Memory B cell (primary cell): ENCODE results near the gene GFRA4.

Experiments used
- ATAC-seq: fragments of 150-1000 bp; cut with Tn5 transposase; 2 replicates; pipeline ENCODE4 v1.10.0; 2021; ENCODE audit warnings: low read depth, mild to moderate bottlenecking, moderate library complexity
- DNase-seq, 2 donors: peaks; one replicate each; pipeline ENCODE4 v3.0.0; 2022; ENCODE audit warnings: low spot score in 2 of 2
- H3K27ac Mint-ChIP-seq: one replicate; pipeline ENCODE4 v1.8.0; 2022; ENCODE audit warnings: mild to moderate bottlenecking, moderate library complexity, mixed read lengths
- H3K27me3 Mint-ChIP-seq: one replicate; pipeline ENCODE4 v1.8.0; 2022; ENCODE audit warnings: mixed read lengths
- H3K36me3 Mint-ChIP-seq: one replicate; pipeline ENCODE4 v1.8.0; 2022; ENCODE audit warnings: mild to moderate bottlenecking, mixed read lengths
- H3K4me1 Mint-ChIP-seq: one replicate; pipeline ENCODE4 v1.8.0; 2022; ENCODE audit warnings: mixed read lengths
- H3K4me3 Mint-ChIP-seq: one replicate; pipeline ENCODE4 v1.8.0; 2022; ENCODE audit warnings: mild to moderate bottlenecking, moderate library complexity, mixed read lengths
- H3K9me3 Mint-ChIP-seq: one replicate; pipeline ENCODE4 v1.8.0; 2022; ENCODE audit warnings: mixed read lengths

Gene GFRA4

DNA sequence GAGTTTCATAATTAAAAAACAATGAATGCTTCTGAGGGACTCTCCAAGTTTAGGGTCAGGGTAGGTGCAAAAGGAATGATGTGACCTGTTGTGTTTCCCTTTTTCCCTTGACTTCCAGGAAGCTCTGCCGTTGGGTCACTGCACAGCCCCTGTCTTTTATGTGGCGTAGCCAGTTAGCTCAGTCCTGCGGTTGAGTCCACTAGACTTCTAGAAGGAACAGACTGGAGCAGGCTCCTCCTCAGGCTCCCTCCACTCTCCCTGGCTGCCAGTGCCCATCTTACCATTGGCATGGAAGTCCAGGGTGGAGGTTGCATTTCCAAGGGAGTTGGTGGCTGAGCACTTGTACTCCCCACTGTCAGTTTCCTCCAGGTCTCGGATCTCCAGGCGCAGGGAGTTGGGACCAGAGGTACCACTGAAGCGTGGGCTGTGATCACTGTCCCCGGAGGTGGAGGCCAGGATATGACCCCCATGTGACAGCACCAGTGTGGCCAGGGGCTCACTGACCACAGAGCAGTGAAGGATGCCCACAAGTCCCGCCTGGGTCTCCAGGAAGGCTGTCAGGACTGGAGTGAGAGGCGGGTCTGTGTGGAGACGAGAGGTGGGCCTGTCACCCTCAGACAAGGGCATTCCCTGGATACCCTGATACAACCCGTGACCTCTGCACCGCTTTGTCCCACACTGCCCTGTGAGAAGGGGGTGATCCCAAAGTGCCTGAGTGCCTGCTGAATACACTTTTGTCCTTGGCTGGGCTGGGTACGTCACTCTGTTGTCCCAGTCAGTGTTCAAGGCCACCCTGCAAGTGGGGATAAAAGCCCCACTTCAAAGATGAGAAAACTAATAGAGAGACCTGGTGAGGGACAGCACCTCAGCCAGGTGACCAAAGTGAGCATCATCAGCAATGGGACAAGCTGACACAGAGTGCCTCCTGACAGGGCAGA, 38.1 kb upstream of the GFRA4 start:
- Mint-ChIP-seq H3K4me3 (no peak overlapping the region), H3K9me3 (no peaks in the 10 kb centered on the region), H3K4me1 (no peaks in the 10 kb centered on the region), H3K27ac (no peak overlapping the region), H3K36me3 (no peaks in the 10 kb centered on the region), H3K27me3 (peaks cover 8% of the 10 kb centered on the region)
- no peak for DNase-seq
- no peak for ATAC-seq

- no peak for DNase-seq
- ATAC-seq, result no peak
- H3K4me3 Mint-ChIP-seq, result no peak overlapping the region
- no peaks in the 10 kb centered on the region for H3K9me3 Mint-ChIP-seq
- H3K27me3 Mint-ChIP-seq, result peaks cover 4% of the 10 kb centered on the region
- H3K27ac Mint-ChIP-seq, result no peak overlapping the region
- no peaks in the 10 kb centered on the region for H3K4me1 Mint-ChIP-seq
- H3K36me3 Mint-ChIP-seq, result no peaks in the 10 kb centered on the region
Observed at GRCh38 chr20:3699037-3699436, 35.8 kb upstream of the GFRA4 start.

- H3K9me3 Mint-ChIP-seq, result no peaks in the 10 kb centered on the region
- H3K27me3 Mint-ChIP-seq, result peaks cover 4% of the 10 kb centered on the region
- no peaks in the 10 kb centered on the region for H3K4me1 Mint-ChIP-seq
- H3K27ac Mint-ChIP-seq, result no peak overlapping the region
- DNase-seq (no peak), ATAC-seq (no peak)
- no peaks in the 10 kb centered on the region for H3K36me3 Mint-ChIP-seq
- no peak overlapping the region for H3K4me3 Mint-ChIP-seq
Observed at GRCh38 chr20:3698591-3699001, 35.4 kb upstream of the GFRA4 start.

DNA sequence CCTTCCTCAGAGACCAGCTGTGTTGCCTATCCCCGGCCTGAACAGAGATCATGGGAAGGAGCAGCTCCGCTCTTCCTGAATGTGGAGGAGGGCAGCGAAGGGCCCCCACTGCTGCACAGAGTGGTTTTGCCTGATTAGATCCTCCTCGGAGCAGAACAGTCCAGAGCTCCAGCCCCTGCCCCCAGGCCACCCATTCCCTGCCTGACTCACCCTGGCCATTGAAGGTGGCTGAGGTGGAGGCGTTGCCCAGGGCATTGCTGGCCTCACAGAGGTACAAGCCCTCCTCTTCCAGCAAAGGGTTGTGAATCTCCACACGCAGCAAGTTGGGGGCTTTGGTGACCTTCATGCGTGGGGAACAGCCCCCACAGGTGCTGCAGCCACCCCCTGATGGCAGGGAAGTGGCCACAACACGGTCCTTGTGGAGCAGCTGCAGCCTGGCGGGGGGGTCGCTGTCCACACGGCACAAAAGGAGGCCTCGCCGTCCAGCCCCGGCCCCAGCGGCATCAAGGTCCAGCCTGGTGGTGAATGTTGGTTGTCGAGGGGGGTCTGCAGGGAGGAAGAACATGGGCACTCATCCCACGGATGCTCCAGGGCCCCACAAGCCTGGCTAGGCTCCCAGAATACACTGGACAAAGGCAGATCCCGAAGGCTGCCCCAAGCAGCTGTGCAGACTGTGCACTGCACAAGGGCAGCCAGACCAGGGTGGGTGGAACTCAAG, 34.5 kb upstream of the GFRA4 start:
- Mint-ChIP-seq H3K36me3 (no peaks in the 10 kb centered on the region), H3K27ac (no peak overlapping the region), H3K4me3 (no peak overlapping the region), H3K27me3 (peaks cover 4% of the 10 kb centered on the region), H3K9me3 (no peaks in the 10 kb centered on the region), H3K4me1 (no peaks in the 10 kb centered on the region)
- ATAC-seq (no peak), DNase-seq (no peak)

- Mint-ChIP-seq H3K27ac (no peak overlapping the region), H3K4me1 (no peaks in the 10 kb centered on the region), H3K36me3 (no peaks in the 10 kb centered on the region), H3K27me3 (peaks cover 4% of the 10 kb centered on the region), H3K4me3 (no peak overlapping the region), H3K9me3 (no peaks in the 10 kb centered on the region)
- ATAC-seq (no peak), DNase-seq (no peak)
Observed at GRCh38 chr20:3696745-3697587, 33.8 kb upstream of the GFRA4 start.

GRCh38 chr20:3696200-3696599, 33.0 kb upstream of the GFRA4 start:
- peaks cover 4% of the 10 kb centered on the region for H3K27me3 Mint-ChIP-seq
- ATAC-seq (no peak), DNase-seq (no peak)
- no peak overlapping the region for H3K4me3 Mint-ChIP-seq
- no peaks in the 10 kb centered on the region for H3K4me1 Mint-ChIP-seq
- H3K27ac Mint-ChIP-seq, result no peak overlapping the region
- no peaks in the 10 kb centered on the region for H3K9me3 Mint-ChIP-seq
- no peaks in the 10 kb centered on the region for H3K36me3 Mint-ChIP-seq

- DNase-seq (no peak), ATAC-seq (no peak)
- Mint-ChIP-seq H3K9me3 (no peaks in the 10 kb centered on the region), H3K36me3 (no peaks in the 10 kb centered on the region), H3K27ac (no peak overlapping the region), H3K27me3 (peaks cover 4% of the 10 kb centered on the region), H3K4me3 (no peak overlapping the region), H3K4me1 (no peaks in the 10 kb centered on the region)
Observed at GRCh38 chr20:3694864-3695263, 31.7 kb upstream of the GFRA4 start.

DNA sequence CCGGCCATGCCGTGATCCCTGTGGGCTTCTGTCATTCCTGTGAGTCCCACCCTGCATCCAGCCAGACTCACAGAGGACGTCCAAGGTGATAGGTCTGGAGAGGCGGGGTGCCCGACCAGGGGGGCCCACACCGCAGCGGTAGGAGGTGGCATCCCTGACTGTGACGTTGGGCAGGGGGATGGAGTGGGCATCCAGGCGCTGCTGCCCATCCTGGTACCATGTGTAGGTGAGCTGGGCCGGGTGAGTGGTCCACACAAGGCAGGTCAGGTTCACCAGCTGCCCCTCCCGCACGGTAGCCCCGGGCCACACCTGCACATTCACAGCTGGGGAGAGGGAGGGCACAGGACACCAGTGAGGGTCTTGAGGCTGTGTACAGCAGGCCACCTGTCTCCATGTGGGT, 30.2 kb upstream of the GFRA4 start:
- Mint-ChIP-seq H3K9me3 (no peaks in the 10 kb centered on the region), H3K4me3 (no peak overlapping the region), H3K27me3 (no peaks in the 10 kb centered on the region), H3K36me3 (no peaks in the 10 kb centered on the region), H3K27ac (no peak overlapping the region), H3K4me1 (no peaks in the 10 kb centered on the region)
- DNase-seq (no peak), ATAC-seq (no peak)

DNA sequence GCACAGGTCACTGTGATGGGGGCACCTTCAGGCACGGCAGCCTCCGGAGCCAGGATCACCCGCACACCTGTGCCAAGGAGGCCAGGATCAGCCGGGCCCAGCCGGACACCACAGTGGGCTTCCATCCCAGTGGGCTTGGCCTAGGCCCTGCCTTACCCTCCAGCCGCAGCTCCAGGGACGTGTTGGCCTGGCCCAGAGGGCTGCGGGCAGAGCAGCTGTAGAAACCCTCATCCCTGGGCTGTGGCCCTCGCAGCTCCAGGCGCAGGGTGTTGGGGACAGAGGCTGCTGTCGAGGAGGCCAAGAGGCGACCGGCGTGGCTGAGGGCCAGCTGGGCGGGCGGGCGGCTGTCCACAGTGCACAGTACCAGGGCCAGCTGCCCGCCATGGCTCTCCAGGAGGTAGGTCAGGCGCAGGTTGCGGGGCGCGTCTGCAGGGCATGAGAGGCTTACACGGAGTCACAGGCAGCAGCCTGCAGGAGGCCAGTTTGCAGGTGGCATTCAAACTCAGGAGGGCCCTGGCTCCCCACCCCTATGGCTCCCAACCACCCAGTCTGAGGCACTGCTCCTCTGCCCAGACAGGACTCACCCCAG, 29.6 kb upstream of the GFRA4 start:
- H3K27ac Mint-ChIP-seq, result no peak overlapping the region

DNA sequence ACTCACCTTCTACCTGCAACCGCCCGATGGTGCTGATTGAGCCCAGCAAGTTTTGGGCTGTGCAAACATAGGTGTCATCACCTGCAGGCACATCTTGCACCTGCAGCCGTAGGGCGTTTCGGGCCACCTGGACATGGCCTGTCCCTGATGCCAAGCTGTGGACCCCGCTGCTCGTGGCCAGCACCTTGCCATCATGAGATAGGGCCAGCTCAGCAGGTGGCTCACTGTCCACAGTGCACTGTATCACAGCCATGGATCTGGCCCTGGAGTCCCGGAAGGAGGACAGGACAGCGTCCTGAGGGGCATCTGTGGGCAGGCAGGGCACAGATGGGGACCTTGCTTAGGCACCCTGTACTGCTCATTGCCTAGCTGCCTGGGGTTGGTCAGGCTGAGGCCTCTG, 28.7 kb upstream of the GFRA4 start:
- Mint-ChIP-seq H3K4me3 (no peak overlapping the region), H3K27me3 (no peaks in the 10 kb centered on the region), H3K36me3 (no peaks in the 10 kb centered on the region), H3K27ac (no peak overlapping the region), H3K4me1 (no peaks in the 10 kb centered on the region), H3K9me3 (no peaks in the 10 kb centered on the region)
- no peak for ATAC-seq
- no peak for DNase-seq

More for the DNA sequence above, 29.6 kb upstream of the GFRA4 start:
- no peaks in the 10 kb centered on the region for H3K36me3 Mint-ChIP-seq
- no peaks in the 10 kb centered on the region for H3K4me1 Mint-ChIP-seq
- no peak for ATAC-seq
- H3K27me3 Mint-ChIP-seq, result no peaks in the 10 kb centered on the region
- no peak for DNase-seq
- H3K9me3 Mint-ChIP-seq, result no peaks in the 10 kb centered on the region
- H3K4me3 Mint-ChIP-seq, result no peak overlapping the region

GRCh38 chr20:3691306-3691705, 28.1 kb upstream of the GFRA4 start:
- Mint-ChIP-seq H3K9me3 (no peaks in the 10 kb centered on the region), H3K27ac (no peak overlapping the region), H3K4me1 (no peaks in the 10 kb centered on the region), H3K27me3 (peaks cover 3% of the 10 kb centered on the region), H3K4me3 (no peak overlapping the region), H3K36me3 (no peaks in the 10 kb centered on the region)
- no peak for DNase-seq
- no peak for ATAC-seq

DNA sequence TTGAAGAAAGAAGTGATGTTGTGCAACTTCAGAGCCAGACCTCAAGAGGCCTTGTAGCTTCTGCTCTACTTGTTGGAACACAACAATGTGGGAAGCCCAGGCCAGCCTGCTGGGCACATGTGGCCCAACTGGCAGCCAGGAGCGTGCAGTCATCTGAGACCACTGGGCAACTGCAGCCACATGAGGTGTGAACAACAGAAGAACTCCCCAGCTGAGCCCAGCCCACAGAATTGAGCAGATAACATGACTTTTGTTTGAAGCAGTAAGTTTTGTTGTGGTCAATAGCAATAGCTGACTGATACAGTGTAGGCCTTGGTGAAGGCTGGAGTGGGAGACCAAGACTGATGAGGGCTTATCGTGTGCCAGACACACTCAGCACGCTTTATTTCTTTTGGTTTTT, 27.2 kb upstream of the GFRA4 start:
- no peak overlapping the region for H3K27ac Mint-ChIP-seq

DNA sequence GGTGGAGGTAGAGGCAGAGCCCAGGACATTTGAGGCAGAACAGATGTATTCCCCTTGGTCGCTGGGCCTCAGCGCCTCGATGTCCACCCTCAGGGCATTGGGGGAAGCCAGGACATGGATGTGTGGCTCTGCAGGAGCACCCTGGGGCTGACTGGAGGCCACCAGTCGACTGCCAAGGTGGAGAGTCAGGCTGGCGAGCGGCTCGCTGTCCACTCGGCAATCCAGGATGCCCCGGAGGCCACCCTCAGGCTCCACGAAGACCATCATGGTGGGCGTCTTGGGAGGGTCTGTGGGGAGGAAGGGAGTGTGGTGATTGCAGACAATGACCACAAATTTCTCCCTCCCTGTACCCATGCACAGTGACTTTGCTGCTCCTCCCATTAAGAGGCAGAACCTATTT, 26.8 kb upstream of the GFRA4 start:
- no peak for ATAC-seq
- no peaks in the 10 kb centered on the region for H3K9me3 Mint-ChIP-seq
- no peak overlapping the region for H3K27ac Mint-ChIP-seq
- H3K4me1 Mint-ChIP-seq, result no peaks in the 10 kb centered on the region
- H3K36me3 Mint-ChIP-seq, result no peaks in the 10 kb centered on the region
- peaks cover 3% of the 10 kb centered on the region for H3K27me3 Mint-ChIP-seq
- no peak overlapping the region for H3K4me3 Mint-ChIP-seq
- no peak for DNase-seq

More for the DNA sequence above, 27.2 kb upstream of the GFRA4 start:
- DNase-seq (no peak), ATAC-seq (no peak)
- no peak overlapping the region for H3K4me3 Mint-ChIP-seq
- H3K4me1 Mint-ChIP-seq, result no peaks in the 10 kb centered on the region
- H3K27me3 Mint-ChIP-seq, result peaks cover 3% of the 10 kb centered on the region
- no peaks in the 10 kb centered on the region for H3K36me3 Mint-ChIP-seq
- no peaks in the 10 kb centered on the region for H3K9me3 Mint-ChIP-seq

- no peak for DNase-seq
- Mint-ChIP-seq H3K27ac (no peak overlapping the region), H3K4me3 (no peak overlapping the region), H3K9me3 (no peaks in the 10 kb centered on the region), H3K27me3 (peaks cover 3% of the 10 kb centered on the region), H3K36me3 (no peaks in the 10 kb centered on the region), H3K4me1 (no peaks in the 10 kb centered on the region)
- ATAC-seq, result no peak
Observed at GRCh38 chr20:3687655-3688054, 24.5 kb upstream of the GFRA4 start.
